Neural progenitor cell (in vitro differentiated cells): ENCODE data around the gene SIM2. TPM values are rescaled to one million over a fixed set of nuclear protein-coding genes. Genes with fewer than 3 reads are reported as not detected.

Source experiments
- DNase-seq: peaks from one replicate; pipeline ENCODE4 v3.0.0-alpha.2; 2016; ENCODE audit warnings: low spot score
- H2AFZ ChIP-seq: fragments of 200-600 bp; sonication (generic); replicated peaks from 2 replicates; pipeline ENCODE4 v1.6.1; 2016; ENCODE audit warnings: antibody characterized with exemption
- H3F3A ChIP-seq: fragments of 200-600 bp; sonication (generic); 2 replicates; pipeline ENCODE4 v1.6.1; 2016; ENCODE audit warnings: antibody characterized with exemption, low read depth
- H3K27ac ChIP-seq: fragments of 200-600 bp; sonication (generic); 2 replicates; pipeline ENCODE4 v1.5.1; 2016; ENCODE audit warnings: mild to moderate bottlenecking
- H3K27me3 ChIP-seq: fragments of 200-600 bp; sonication (generic); 2 replicates; pipeline ENCODE4 v1.6.1; 2016; ENCODE audit warnings: mild to moderate bottlenecking, moderate library complexity
- H3K36me3 ChIP-seq: fragments of 200-600 bp; sonication (generic); 2 replicates; pipeline ENCODE4 v1.5.1; 2016
- H3K4me1 ChIP-seq: fragments of 200-600 bp; sonication (generic); 2 replicates; pipeline ENCODE4 v1.6.1; 2016; ENCODE audit warnings: mixed run types
- H3K4me2 ChIP-seq: fragments of 200-600 bp; sonication (generic); 2 replicates; pipeline ENCODE4 v1.6.1; 2016
- H3K4me3 ChIP-seq: fragments of 200-600 bp; sonication (generic); 2 replicates; pipeline ENCODE4 v1.5.1; 2016
- H3K79me2 ChIP-seq: fragments of 200-600 bp; sonication (generic); 2 replicates; pipeline ENCODE4 v1.6.1; 2016; ENCODE audit warnings: low read depth
- H3K9ac ChIP-seq: fragments of 200-600 bp; sonication (generic); 2 replicates; pipeline ENCODE4 v1.6.1; 2016
- H3K9me3 ChIP-seq: fragments of 200-600 bp; sonication (generic); 2 replicates; pipeline ENCODE4 v1.5.1; 2016; ENCODE audit warnings: low read depth
- H4K20me1 ChIP-seq: fragments of 200-600 bp; sonication (generic); 2 replicates; pipeline ENCODE4 v1.6.1; 2016; ENCODE audit warnings: low read depth
- H3K27ac Mint-ChIP-seq: 3 replicates; pipeline ENCODE4 v1.8.0; 2021; ENCODE audit warnings: mixed read lengths
- H3K27me3 Mint-ChIP-seq: 2 replicates; pipeline ENCODE4 v1.8.0; 2022; ENCODE audit warnings: low read depth, mild to moderate bottlenecking, inconsistent platforms, moderate library complexity, mixed read lengths; ENCODE audit not compliant: insufficient read depth
- H3K36me3 Mint-ChIP-seq: 3 replicates; pipeline ENCODE4 v1.8.0; 2021; ENCODE audit warnings: mixed read lengths
- H3K4me1 Mint-ChIP-seq: 3 replicates; pipeline ENCODE4 v1.8.0; 2021; ENCODE audit warnings: mixed read lengths
- H3K4me3 Mint-ChIP-seq: 3 replicates; pipeline ENCODE4 v1.8.0; 2021; ENCODE audit warnings: mild to moderate bottlenecking, moderate library complexity, mixed read lengths
- H3K9me3 Mint-ChIP-seq: 3 replicates; pipeline ENCODE4 v1.8.0; 2020; ENCODE audit warnings: mixed read lengths
- EZH2 ChIP-seq: fragments of 200-600 bp; sonication (generic); IDR thresholded peaks from 2 replicates; pipeline ENCODE4 v1.6.1; 2017; ENCODE audit warnings: antibody characterized with exemption, mild to moderate bottlenecking, moderate library complexity
- EZH2phosphoT487 ChIP-seq: fragments of 200-600 bp; sonication (generic); IDR thresholded peaks from 2 replicates; pipeline ENCODE4 v1.6.1; 2017; ENCODE audit warnings: antibody characterized with exemption
- total RNA-seq: library from RNA; depleted of rRNA; stranded (reverse); fragments of >200 nt; gene quantifications from 2 replicates; pipeline ENCODE4 v1.2.3, GENCODE V29; 2015; ENCODE audit warnings: low replicate concordance
- TF ChIP-seq, protein P1 (sequence below): fragments of 200-600 bp; sonication (generic); IDR thresholded peaks from 2 replicates; pipeline ENCODE4 v1.5.1; 2017; ENCODE audit warnings: antibody characterized with exemption, mild to moderate bottlenecking

Gene SIM2
- total RNA-seq, 1 donor from 2014 or later = not detected

DNA sequence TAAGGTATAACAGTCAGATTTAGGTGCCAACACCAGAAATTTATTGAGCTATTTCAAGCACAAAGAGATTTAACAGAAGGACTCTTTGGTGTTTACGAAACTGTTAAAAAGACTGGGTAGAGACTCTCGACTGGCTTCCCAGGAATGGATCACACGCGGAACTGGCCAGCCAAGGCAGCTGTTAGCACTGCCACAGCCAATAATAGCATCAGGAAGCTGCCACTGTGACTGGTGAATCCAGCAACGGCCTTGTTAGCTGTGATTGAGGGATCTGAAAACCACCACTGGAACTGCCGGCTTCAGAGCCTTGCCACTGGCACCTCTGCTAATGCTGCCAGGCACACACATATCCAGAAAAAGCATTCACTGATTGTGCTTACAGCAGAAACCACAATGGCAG lies 10.6 kb upstream of the SIM2 start:
- TF ChIP-seq EZH2phosphoT487 (no peak), EZH2 (no peak)
- TF ChIP-seq, protein P1, sequence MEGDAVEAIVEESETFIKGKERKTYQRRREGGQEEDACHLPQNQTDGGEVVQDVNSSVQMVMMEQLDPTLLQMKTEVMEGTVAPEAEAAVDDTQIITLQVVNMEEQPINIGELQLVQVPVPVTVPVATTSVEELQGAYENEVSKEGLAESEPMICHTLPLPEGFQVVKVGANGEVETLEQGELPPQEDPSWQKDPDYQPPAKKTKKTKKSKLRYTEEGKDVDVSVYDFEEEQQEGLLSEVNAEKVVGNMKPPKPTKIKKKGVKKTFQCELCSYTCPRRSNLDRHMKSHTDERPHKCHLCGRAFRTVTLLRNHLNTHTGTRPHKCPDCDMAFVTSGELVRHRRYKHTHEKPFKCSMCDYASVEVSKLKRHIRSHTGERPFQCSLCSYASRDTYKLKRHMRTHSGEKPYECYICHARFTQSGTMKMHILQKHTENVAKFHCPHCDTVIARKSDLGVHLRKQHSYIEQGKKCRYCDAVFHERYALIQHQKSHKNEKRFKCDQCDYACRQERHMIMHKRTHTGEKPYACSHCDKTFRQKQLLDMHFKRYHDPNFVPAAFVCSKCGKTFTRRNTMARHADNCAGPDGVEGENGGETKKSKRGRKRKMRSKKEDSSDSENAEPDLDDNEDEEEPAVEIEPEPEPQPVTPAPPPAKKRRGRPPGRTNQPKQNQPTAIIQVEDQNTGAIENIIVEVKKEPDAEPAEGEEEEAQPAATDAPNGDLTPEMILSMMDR = no peak
- H3K9ac ChIP-seq = no peak overlapping the region
- Mint-ChIP-seq H3K36me3 (no peaks in the 10 kb centered on the region), H3K27ac (no peak overlapping the region), H3K9me3 (no peaks in the 10 kb centered on the region), H3K27me3 (peaks cover 52% of the 10 kb centered on the region), H3K4me1 (peaks cover 9% of the 10 kb centered on the region), H3K4me3 (no peak overlapping the region)
- H3K4me1 ChIP-seq = peaks cover 2% of the 10 kb centered on the region
- no peaks in the 10 kb centered on the region for H3F3A ChIP-seq
- no peak overlapping the region for H3K27ac ChIP-seq
- H2AFZ ChIP-seq = no peak overlapping the region
- no peak overlapping the region for H3K4me3 ChIP-seq
- DNase-seq = no peak
- H3K27me3 ChIP-seq = peaks cover 100% of the 10 kb centered on the region
- H4K20me1 ChIP-seq = peaks cover 29% of the 10 kb centered on the region
- no peaks in the 10 kb centered on the region for H3K79me2 ChIP-seq
- no peaks in the 10 kb centered on the region for H3K36me3 ChIP-seq
- H3K4me2 ChIP-seq = no peak overlapping the region
- H3K9me3 ChIP-seq = no peaks in the 10 kb centered on the region

DNA sequence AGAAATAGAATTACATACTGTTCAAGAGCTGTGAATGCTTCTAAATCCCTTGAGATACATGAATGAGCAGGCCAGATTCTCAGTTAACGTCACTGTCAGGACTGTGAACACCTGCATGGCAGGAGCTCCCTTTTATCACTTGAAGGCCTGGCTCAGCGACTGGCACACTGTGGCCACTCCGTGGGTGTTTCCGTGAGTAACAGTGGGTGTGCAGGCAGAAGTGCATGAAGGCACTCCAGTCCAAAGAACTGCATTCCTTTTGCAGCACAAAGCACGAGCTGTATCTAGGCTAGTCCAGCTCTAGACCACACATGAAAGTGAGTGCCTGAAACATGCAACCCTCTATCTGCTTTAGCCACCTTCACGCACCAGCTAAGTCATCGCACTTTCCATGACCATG lies 9.6 kb upstream of the SIM2 start:
- TF ChIP-seq, protein P1 = no peak
- TF ChIP-seq EZH2phosphoT487 = no peak
- no peak for TF ChIP-seq EZH2
- H3K4me3 Mint-ChIP-seq = no peak overlapping the region
- Histone ChIP-seq H4K20me1 (peaks cover 39% of the 10 kb centered on the region), H3F3A (no peaks in the 10 kb centered on the region), H3K4me2 (no peak overlapping the region), H3K79me2 (no peaks in the 10 kb centered on the region), H2AFZ (no peak overlapping the region), H3K9me3 (no peaks in the 10 kb centered on the region), H3K9ac (no peak overlapping the region), H3K27me3 (peaks cover 100% of the 10 kb centered on the region), H3K4me3 (no peak overlapping the region), H3K4me1 (peaks cover 8% of the 10 kb centered on the region), H3K27ac (no peak overlapping the region), H3K36me3 (no peaks in the 10 kb centered on the region)
- peaks cover 2% of the 10 kb centered on the region for H3K36me3 Mint-ChIP-seq
- no peak for DNase-seq
- peaks cover 59% of the 10 kb centered on the region for H3K27me3 Mint-ChIP-seq
- no peaks in the 10 kb centered on the region for H3K9me3 Mint-ChIP-seq
- no peak overlapping the region for H3K27ac Mint-ChIP-seq
- peaks cover 15% of the 10 kb centered on the region for H3K4me1 Mint-ChIP-seq

GRCh38 chr21:36690628-36691554 lies 8.0 kb upstream of the SIM2 start:
- Mint-ChIP-seq H3K9me3 (no peaks in the 10 kb centered on the region), H3K4me3 (no peak overlapping the region), H3K27me3 (peaks cover 70% of the 10 kb centered on the region), H3K36me3 (peaks cover 2% of the 10 kb centered on the region), H3K27ac (no peak overlapping the region), H3K4me1 (peaks cover 21% of the 10 kb centered on the region)
- no peak overlapping the region for H2AFZ ChIP-seq
- H3K9me3 ChIP-seq = no peaks in the 10 kb centered on the region
- peaks cover 54% of the 10 kb centered on the region for H4K20me1 ChIP-seq
- H3K27me3 ChIP-seq = peaks cover 100% of the 10 kb centered on the region
- H3K4me1 ChIP-seq = peaks cover 12% of the 10 kb centered on the region
- TF ChIP-seq EZH2 = no peak
- no peak for TF ChIP-seq EZH2phosphoT487
- TF ChIP-seq, protein P1 = no peak
- H3K4me3 ChIP-seq = no peak overlapping the region
- no peaks in the 10 kb centered on the region for H3K79me2 ChIP-seq
- H3F3A ChIP-seq = peaks cover 7% of the 10 kb centered on the region
- no peaks in the 10 kb centered on the region for H3K36me3 ChIP-seq
- peak; percentile 25 for DNase-seq
- H3K27ac ChIP-seq = no peak overlapping the region
- H3K9ac ChIP-seq = no peak overlapping the region
- H3K4me2 ChIP-seq = no peak overlapping the region
